ENCODE results near the gene EIF3I. TPM values are rescaled to one million over a fixed set of nuclear protein-coding genes. Genes with fewer than 3 reads are reported as not detected.
A peak's percentile ranks its signal among the peaks of the same experiment; 100 is the strongest.

Gene EIF3I
- total RNA-seq, 2 experiments from 2014 or later, result 182 to 207 TPM

- BruUV-seq (replicated peaks), result no TSS peak
- ChIA-PET POLR2A (no interaction called here), CTCF (ENCODE audit: unreplicated experiment) (interaction anchor here (0.5 kb wide), 1 partner anchor 13 kb away, joined by 3 read pairs; no protein-coding TSS in a partner anchor)
- Histone ChIP-seq H3K27ac (ENCODE audit: low read depth, low read length, poor library complexity, severe bottlenecking) (no peak overlapping the region), H2AFZ (ENCODE audit: low read length) (no peak overlapping the region), H3K79me2 (ENCODE audit: insufficient read depth, low read depth, low read length) (peaks cover 70% of the 10 kb centered on the region), H3K4me1 (ENCODE audit: insufficient read depth, low read length, poor library complexity, severe bottlenecking) (peaks cover 37% of the 10 kb centered on the region), H3K36me3 (ENCODE audit: insufficient read depth, low read length) (peaks cover 91% of the 10 kb centered on the region), H4K20me1 (ENCODE audit: insufficient read depth, low read length) (peaks cover 16% of the 10 kb centered on the region), H3K9me2 (ENCODE audit: insufficient read depth, low read length) (no peaks in the 10 kb centered on the region), H3K4me3 (ENCODE audit: low read depth, low read length, poor library complexity, severe bottlenecking) (no peak overlapping the region), H3K4me2 (ENCODE audit: low read length) (no peak overlapping the region), H3K9me3 (ENCODE audit: low read length) (no peaks in the 10 kb centered on the region)
- TF ChIP-seq CTCF (conservative IDR thresholded peaks at IDR 0.05; ENCODE audit: low read length) (no peak), EZH2phosphoT487 (IDR thresholded peaks at IDR 0.05; ENCODE audit: borderline replicate concordance, low read depth, low read length) (no peak)
- DNase-seq (ENCODE audit: low spot score), result no peak
- intact Hi-C loops (cut with micrococcal nuclease; ENCODE audit: unreplicated experiment), result no loop called here
Measured at GRCh38 chr1:32184650-32185049, 37.6 kb upstream of the EIF3I start.

- CTCF ChIA-PET (ENCODE audit: unreplicated experiment), result no interaction called here
- peak overlapping the region; percentile 16 for H3K27ac ChIP-seq (ENCODE audit: low read depth, low read length, poor library complexity, severe bottlenecking)
- no peaks in the 10 kb centered on the region for H3K9me3 ChIP-seq (ENCODE audit: low read length)
- H2AFZ ChIP-seq (ENCODE audit: low read length), result no peak overlapping the region
- TF ChIP-seq EZH2phosphoT487 (IDR thresholded peaks at IDR 0.05; ENCODE audit: borderline replicate concordance, low read depth, low read length) (no peak), CTCF (conservative IDR thresholded peaks at IDR 0.05; ENCODE audit: low read length) (no peak)
- BruUV-seq (replicated peaks), result no TSS peak
- no peaks in the 10 kb centered on the region for H3K9me2 ChIP-seq (ENCODE audit: insufficient read depth, low read length)
- peaks cover 58% of the 10 kb centered on the region for H3K79me2 ChIP-seq (ENCODE audit: insufficient read depth, low read depth, low read length)
- peaks cover 12% of the 10 kb centered on the region for H4K20me1 ChIP-seq (ENCODE audit: insufficient read depth, low read length)
- intact Hi-C loops (cut with micrococcal nuclease; ENCODE audit: unreplicated experiment), result no loop called here
- no peak overlapping the region for H3K4me3 ChIP-seq (ENCODE audit: low read depth, low read length, poor library complexity, severe bottlenecking)
- DNase-seq (ENCODE audit: low spot score), result peak; percentile 43
- peaks cover 93% of the 10 kb centered on the region for H3K36me3 ChIP-seq (ENCODE audit: insufficient read depth, low read length)
- POLR2A ChIA-PET, result no interaction called here
- peak overlapping the region; percentile 12; the same call in 1 of the 2 replicates for H3K4me2 ChIP-seq (ENCODE audit: low read length)
- peaks cover 33% of the 10 kb centered on the region for H3K4me1 ChIP-seq (ENCODE audit: insufficient read depth, low read length, poor library complexity, severe bottlenecking)
Measured at GRCh38 chr1:32186077-32186476, 36.1 kb upstream of the EIF3I start.

GRCh38 chr1:32186491-32186890 is 35.7 kb upstream of the EIF3I start:
- H3K79me2 ChIP-seq (ENCODE audit: insufficient read depth, low read depth, low read length), result peaks cover 54% of the 10 kb centered on the region
- ChIA-PET CTCF (ENCODE audit: unreplicated experiment) (no interaction called here), POLR2A (no interaction called here)

More at GRCh38 chr1:32186491-32186890, 35.7 kb upstream of the EIF3I start:
- H3K9me2 ChIP-seq (ENCODE audit: insufficient read depth, low read length), result no peaks in the 10 kb centered on the region
- H3K36me3 ChIP-seq (ENCODE audit: insufficient read depth, low read length), result peaks cover 93% of the 10 kb centered on the region
- intact Hi-C loops (cut with micrococcal nuclease; ENCODE audit: unreplicated experiment), result no loop called here
- H4K20me1 ChIP-seq (ENCODE audit: insufficient read depth, low read length), result peaks cover 8% of the 10 kb centered on the region
- H3K9me3 ChIP-seq (ENCODE audit: low read length), result no peaks in the 10 kb centered on the region
- BruUV-seq (replicated peaks), result no TSS peak
- TF ChIP-seq EZH2phosphoT487 (IDR thresholded peaks at IDR 0.05; ENCODE audit: borderline replicate concordance, low read depth, low read length) (no peak), CTCF (conservative IDR thresholded peaks at IDR 0.05; ENCODE audit: low read length) (no peak)
- no peak overlapping the region for H3K4me3 ChIP-seq (ENCODE audit: low read depth, low read length, poor library complexity, severe bottlenecking)
- peaks cover 29% of the 10 kb centered on the region for H3K4me1 ChIP-seq (ENCODE audit: insufficient read depth, low read length, poor library complexity, severe bottlenecking)
- no peak overlapping the region for H3K4me2 ChIP-seq (ENCODE audit: low read length)
- DNase-seq (ENCODE audit: low spot score), result no peak
- H3K27ac ChIP-seq (ENCODE audit: low read depth, low read length, poor library complexity, severe bottlenecking), result peak overlapping the region; percentile 16
- H2AFZ ChIP-seq (ENCODE audit: low read length), result no peak overlapping the region
